HG02763 (cell line): ENCODE results near the gene BANK1.

Experiments used
- ATAC-seq: cut with Tn5 transposase; IDR thresholded peaks from one replicate; pipeline ENCODE4 v1.9.1; 2021; ENCODE audit warnings: mild to moderate bottlenecking, moderate library complexity; ENCODE audit not compliant: unreplicated experiment

Gene BANK1

DNA sequence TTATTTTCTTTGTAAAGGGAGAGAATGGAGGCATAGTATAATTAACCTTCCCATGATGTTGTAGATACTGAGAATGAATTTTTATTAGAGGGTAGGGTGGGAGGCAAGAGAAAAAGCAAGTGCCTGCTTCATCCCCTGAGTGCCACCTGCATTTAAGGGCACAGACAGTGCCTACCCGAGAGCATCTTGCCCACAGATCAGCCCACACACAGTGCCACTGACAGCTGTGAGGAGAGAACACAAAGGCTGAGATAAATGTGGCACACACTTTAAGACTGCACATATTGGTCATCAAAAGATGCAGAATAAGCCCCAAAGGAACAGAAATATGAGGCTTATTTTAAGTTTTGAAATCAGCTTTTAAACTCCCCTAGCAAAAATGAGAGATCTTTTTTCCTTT lies 304.0 kb downstream of the BANK1 start:
- ATAC-seq, result no peak

DNA sequence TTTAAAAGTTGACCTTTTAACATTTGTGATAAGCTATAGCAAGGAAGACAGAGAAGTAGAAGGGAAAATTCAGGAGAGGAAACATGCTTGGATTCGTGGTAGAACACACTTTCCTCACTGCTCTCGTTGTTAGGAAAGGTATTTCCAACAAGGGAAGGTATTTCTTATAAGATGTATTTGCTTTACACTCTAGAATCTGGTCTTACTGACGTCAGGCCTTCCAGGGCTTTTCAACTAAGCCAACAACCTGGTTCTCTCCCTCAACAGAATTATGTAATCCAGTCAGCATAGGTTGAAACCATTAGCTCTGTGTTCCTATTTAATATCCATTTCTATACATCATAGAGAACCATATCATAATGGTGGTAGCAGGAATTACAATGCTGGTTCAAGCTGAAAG lies 312.8 kb downstream of the BANK1 start:
- ATAC-seq, result no peak

DNA sequence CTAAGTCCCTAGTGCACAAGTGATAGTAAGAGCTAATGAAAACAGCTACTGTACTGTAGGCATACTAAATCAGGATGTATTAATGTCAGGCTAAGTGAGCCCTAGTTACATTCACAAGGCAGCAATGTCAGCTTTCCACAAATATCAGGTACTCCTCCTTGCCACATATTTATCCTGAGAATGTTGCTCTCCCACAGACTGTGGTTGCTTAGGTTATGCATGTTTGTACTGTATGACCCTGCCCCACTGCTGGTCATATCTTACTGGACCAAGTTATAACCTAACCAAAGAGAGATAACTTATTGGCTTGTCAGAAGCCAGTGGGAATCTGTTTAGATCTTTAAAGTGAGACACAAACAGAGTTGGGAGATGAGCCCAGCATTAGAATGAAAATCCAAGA lies 313.7 kb downstream of the BANK1 start:
- no peak for ATAC-seq

DNA sequence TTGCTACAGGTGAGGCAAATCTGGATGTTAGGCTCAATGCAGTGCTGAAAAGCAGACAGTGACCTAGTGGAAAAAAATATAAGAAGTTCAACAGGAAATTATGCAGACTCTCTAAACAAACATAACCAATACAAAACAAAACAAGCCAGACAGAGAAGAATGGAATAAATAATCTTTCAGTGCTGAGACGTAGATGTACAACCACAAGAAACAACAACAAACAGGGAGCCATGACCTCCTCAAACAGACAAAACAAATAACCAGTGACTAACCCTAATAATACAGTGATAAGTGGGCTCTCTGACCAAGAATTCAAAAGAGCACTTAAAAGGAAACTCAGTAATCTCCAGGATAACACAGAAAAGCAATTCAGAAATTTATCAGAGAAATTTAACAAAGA lies 315.5 kb downstream of the BANK1 start:
- ATAC-seq, result no peak

DNA sequence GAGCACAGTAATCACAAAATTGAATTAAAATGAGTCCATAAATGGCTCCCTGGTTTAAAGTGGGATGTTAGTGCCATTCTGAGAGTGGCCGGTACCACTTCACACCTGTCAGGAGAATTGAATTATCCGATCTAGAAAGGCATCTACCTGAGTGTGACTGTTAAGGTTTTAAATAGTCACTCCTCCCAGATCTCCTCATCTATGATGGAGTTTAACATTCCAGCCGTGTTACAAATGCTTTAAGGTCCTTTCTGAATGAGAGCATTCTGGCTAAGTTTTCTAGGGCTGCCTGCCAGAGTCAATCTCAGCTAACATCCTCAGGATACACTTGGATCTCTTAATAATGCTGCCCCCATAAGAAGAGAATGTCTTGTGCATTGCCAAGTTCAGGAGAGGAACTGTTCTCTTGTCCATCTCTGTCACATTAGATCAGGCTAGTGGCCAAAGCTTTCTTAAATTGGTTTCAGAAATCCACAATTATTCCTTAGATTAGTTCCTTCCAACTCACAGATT lies 323.6 kb downstream of the BANK1 start:
- no peak for ATAC-seq

DNA sequence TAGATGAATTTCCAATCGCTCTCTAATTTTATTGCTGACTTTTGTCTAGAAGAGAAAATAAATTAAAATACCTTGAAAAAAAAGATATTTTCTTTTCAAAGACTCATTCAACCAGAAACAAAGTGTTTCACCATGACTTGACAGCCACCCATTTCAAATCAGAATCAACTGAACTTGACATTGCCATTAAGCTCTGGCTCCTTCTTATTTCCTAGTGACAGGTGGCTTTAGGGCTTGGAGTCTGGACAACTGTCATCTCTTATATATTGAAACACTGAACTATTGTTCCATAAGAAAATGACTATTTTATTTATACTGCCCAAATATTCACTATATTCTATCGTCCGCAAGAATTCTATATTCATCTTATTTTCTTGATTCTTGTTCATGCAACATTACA lies 325.6 kb downstream of the BANK1 start:
- no peak for ATAC-seq

DNA sequence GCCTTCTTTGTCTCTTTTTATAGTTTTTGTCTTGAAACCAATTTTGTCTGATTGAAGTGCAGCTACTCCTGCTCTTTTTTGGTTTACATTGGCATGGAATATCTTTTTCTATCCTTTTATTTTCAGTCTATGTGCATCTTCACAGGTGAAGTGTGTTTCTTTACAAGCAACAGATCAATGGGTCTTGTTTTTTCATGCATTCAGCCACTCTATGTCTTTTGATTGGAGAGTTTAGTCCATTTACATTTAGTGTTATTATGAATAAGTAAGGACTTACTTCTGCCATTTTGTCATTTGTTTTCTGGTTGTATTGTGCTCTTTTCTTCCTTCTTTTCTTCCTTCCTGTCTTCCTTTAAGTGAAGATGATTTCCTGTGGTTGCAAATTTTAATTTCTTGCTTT lies 330.3 kb downstream of the BANK1 start:
- no peak for ATAC-seq
